Trophoblast cell (in vitro differentiated cells and primary cell): ENCODE results near the gene TUT1.

Source experiments
- DNase-seq, 2 donors: peaks; one replicate each; pipeline ENCODE4 v3.0.0-alpha.2; 2016
- H2AFZ ChIP-seq: 2 replicates; pipeline ENCODE4 v1.6.1; 2013; ENCODE audit warnings: low read length, moderate library complexity, mild to moderate bottlenecking; ENCODE audit not compliant: insufficient read depth, poor library complexity
- H2AK5ac ChIP-seq: 2 replicates; pipeline ENCODE4 v1.6.1; 2013; ENCODE audit warnings: mild to moderate bottlenecking, low read length
- H2BK120ac ChIP-seq: 2 replicates; pipeline ENCODE4 v1.6.1; 2013; ENCODE audit warnings: low read length, mild to moderate bottlenecking, moderate library complexity; ENCODE audit not compliant: insufficient read depth, poor library complexity
- H2BK12ac ChIP-seq: 2 replicates; pipeline ENCODE4 v1.6.1; 2013; ENCODE audit warnings: mild to moderate bottlenecking, low read length, moderate library complexity
- H2BK5ac ChIP-seq: 2 replicates; pipeline ENCODE4 v1.6.1; 2013; ENCODE audit warnings: low read length, low read depth, moderate library complexity, mild to moderate bottlenecking; ENCODE audit not compliant: poor library complexity
- H3K14ac ChIP-seq: 2 replicates; pipeline ENCODE4 v1.6.1; 2013; ENCODE audit warnings: mild to moderate bottlenecking, low read length
- H3K18ac ChIP-seq: 2 replicates; pipeline ENCODE4 v1.6.1; 2013; ENCODE audit warnings: mild to moderate bottlenecking, low read length
- H3K23ac ChIP-seq: 2 replicates; pipeline ENCODE4 v1.6.1; 2013; ENCODE audit warnings: low read length
- H3K27ac ChIP-seq: 2 replicates; pipeline ENCODE4 v1.5.1; 2013; ENCODE audit warnings: low read depth, mild to moderate bottlenecking, inconsistent platforms, low read length, moderate library complexity
- H3K27me3 ChIP-seq: 2 replicates; pipeline ENCODE4 v1.6.1; 2013; ENCODE audit warnings: inconsistent platforms, mild to moderate bottlenecking, low read length, moderate library complexity; ENCODE audit not compliant: insufficient read depth
- H3K36me3 ChIP-seq, 2 experiments: 1 replicate in 1 of 2; 2 replicates in 1 of 2; pipeline ENCODE4 v1.6.1; 2013; ENCODE audit warnings: low read length in 2 of 2, mild to moderate bottlenecking in 2 of 2, moderate library complexity in 1 of 2; ENCODE audit not compliant: insufficient read depth in 2 of 2, control insufficient read depth in 1 of 2
- H3K4ac ChIP-seq: 2 replicates; pipeline ENCODE4 v1.6.1; 2013; ENCODE audit warnings: low read depth, mild to moderate bottlenecking, low read length, moderate library complexity
- H3K4me1 ChIP-seq, 2 experiments: 1 replicate in 1 of 2; 2 replicates in 1 of 2; pipeline ENCODE4 v1.6.1; 2013; ENCODE audit warnings: low read length in 2 of 2, mild to moderate bottlenecking in 2 of 2, moderate library complexity in 1 of 2; ENCODE audit not compliant: insufficient read depth in 2 of 2, control insufficient read depth in 1 of 2
- H3K4me2 ChIP-seq: 2 replicates; pipeline ENCODE4 v1.6.1; 2013; ENCODE audit warnings: inconsistent platforms, mild to moderate bottlenecking, low read length, moderate library complexity
- H3K4me3 ChIP-seq: 2 replicates; pipeline ENCODE4 v1.5.1; 2013; ENCODE audit warnings: mild to moderate bottlenecking, low read depth, low read length, inconsistent platforms
- H3K79me1 ChIP-seq: one replicate; pipeline ENCODE4 v1.6.1; 2013; ENCODE audit warnings: low read length
- H3K79me2 ChIP-seq: 2 replicates; pipeline ENCODE4 v1.6.1; 2013; ENCODE audit warnings: low read length, mild to moderate bottlenecking; ENCODE audit not compliant: control insufficient read depth, insufficient read depth, poor library complexity
- H3K9ac ChIP-seq: 2 replicates; pipeline ENCODE4 v1.6.1; 2013; ENCODE audit warnings: mild to moderate bottlenecking, low read length
- H3K9me3 ChIP-seq: 2 replicates; pipeline ENCODE4 v1.6.1; 2013; ENCODE audit warnings: low read depth, mild to moderate bottlenecking, control low read depth, inconsistent platforms, low read length; ENCODE audit not compliant: insufficient read depth
- H4K12ac ChIP-seq: 2 replicates; pipeline ENCODE4 v1.6.1; 2013; ENCODE audit warnings: low read depth, mild to moderate bottlenecking, low read length, moderate library complexity
- H4K8ac ChIP-seq: 2 replicates; pipeline ENCODE4 v1.6.1; 2013; ENCODE audit warnings: low read depth, mild to moderate bottlenecking, low read length, moderate library complexity
- H4K91ac ChIP-seq: one replicate; pipeline ENCODE4 v1.6.1; 2013; ENCODE audit warnings: low read depth, mild to moderate bottlenecking, low read length, moderate library complexity
- WGBS: extraction: QIAGEN DNeasy Blood & Tissue Kit; methylation state at CpG from one replicate; pipeline ENCODE4 v1.1.7; 2013; ENCODE audit warnings: missing lambda C conversion rate; ENCODE audit not compliant: insufficient read length, insufficient coverage; ENCODE audit errors: extremely low coverage; 5-methylcytosine and 5-hydroxymethylcytosine counted together

TUT1 gene

DNA sequence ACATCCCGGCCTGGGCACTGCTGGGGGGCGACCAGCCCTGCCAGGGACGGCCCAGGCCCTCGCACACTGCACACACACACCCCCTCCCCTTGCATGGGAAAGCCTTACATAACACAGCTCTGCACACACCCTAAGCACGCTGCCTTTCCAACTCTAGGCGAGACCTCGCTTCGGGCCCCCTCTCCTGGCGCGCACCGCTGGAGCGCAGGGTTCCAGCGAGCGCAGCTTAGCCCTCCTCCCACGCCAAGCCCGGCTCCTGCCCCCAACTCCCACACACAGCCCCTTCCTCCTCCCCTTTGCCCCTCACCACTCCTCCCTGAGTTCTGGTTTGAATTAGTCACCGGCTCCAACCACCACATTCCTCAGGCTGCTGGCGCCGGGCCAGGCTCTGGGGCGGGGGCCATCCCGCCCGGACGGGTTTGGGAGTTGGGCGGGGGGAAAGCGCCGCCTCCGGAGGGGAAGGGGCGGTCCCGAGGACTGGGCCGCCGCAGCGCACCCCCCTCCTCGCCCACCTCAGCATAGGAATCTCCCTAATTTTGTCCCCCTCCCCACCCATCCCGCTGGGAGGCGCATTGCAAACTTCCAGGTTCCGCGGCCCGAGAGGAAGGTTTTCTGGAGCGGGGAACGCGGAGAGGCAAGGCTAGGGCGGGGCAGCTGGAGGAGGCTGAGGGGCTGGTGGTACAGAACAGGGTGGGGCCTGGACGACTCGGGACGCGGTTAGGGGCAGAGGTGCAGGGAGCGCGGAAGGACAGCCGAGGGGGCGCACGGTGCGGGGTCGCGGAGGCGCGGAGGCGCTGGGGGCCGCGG, 45.7 kb downstream of the TUT1 start:
- Histone ChIP-seq H3K36me3 (peaks cover 30 to 31% of the 10 kb centered on the region in 2 experiments), H2AFZ (peak overlapping the region; percentile 74)

DNA sequence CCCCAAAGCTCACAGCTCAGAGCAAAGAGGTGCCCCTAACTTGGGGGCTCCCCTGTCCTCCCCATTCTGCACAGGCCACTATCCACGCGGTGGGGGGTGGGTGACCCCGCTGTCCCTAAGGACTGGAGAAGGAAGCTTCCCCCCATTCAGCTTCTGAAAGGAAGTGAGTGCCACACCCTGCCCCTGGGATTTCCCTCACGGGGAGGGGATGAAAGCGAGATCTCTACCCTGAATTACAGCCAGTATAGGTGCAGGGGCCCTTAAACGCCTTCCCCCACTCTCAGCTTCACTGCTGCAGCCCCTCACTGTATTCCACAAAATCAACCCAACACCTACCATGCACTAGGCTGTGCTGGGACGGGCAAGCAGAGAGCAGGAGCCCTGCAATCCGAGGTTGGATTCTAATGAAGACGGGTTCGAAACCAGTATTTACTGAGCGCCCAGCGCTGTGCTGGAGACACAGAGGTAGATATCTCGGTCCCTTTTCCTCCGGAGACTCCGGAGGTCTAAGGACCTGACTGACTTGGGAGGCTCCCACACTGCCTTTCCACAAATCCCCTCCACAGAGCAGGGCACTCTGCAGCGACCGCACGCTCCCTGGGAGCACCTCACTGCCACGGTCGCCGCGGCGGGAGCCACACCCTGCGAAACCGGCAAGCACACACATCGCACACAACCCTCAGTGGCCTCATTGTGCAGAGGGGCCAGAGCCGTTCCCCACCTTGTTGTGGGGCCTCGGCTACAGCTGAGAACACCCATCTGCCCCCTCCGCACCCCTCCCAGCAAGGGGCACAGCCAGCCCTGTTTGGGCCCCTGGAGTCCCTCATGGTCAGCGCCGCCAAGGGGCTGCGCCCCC, 46.5 kb downstream of the TUT1 start:
- H2BK120ac ChIP-seq, result peak overlapping the region; percentile 97
- WGBS, result no CpG with 5 or more reads among the region's 32 CpGs
- H2BK5ac ChIP-seq, result peak overlapping the region; percentile 99
- peak overlapping the region; percentile 61 for H2AFZ ChIP-seq
- H3K23ac ChIP-seq, result peak overlapping the region; percentile 90
- peaks cover 33 to 34% of the 10 kb centered on the region in 2 experiments for H3K36me3 ChIP-seq
- H3K4ac ChIP-seq, result peak overlapping the region; percentile 100
- H3K27ac ChIP-seq, result peak overlapping the region; percentile 98
- H3K4me2 ChIP-seq, result peak overlapping the region; percentile 63
- H3K18ac ChIP-seq, result peak overlapping the region; percentile 99
- H3K14ac ChIP-seq, result peak overlapping the region; percentile 99
- peak overlapping the region; percentile 96 for H3K4me3 ChIP-seq
- peaks cover 35 to 40% of the 10 kb centered on the region in 2 experiments for H3K4me1 ChIP-seq
- peak overlapping the region; percentile 97 for H3K9ac ChIP-seq
- peaks cover 74% of the 10 kb centered on the region for H3K79me2 ChIP-seq
- DNase-seq, result peak in 1 of 2 donors; percentile 28
- peak overlapping the region; percentile 59 for H4K12ac ChIP-seq
- H4K8ac ChIP-seq, result peak overlapping the region; percentile 93
- H4K91ac ChIP-seq, result peak overlapping the region; percentile 92
- H3K79me1 ChIP-seq, result peaks cover 50% of the 10 kb centered on the region
- peak overlapping the region; percentile 72 for H2BK12ac ChIP-seq
- no peaks in the 10 kb centered on the region for H3K27me3 ChIP-seq
- peak overlapping the region; percentile 78 for H2AK5ac ChIP-seq
- H3K9me3 ChIP-seq, result peaks cover 6% of the 10 kb centered on the region

More for the DNA sequence above, 45.7 kb downstream of the TUT1 start:
- H3K9ac ChIP-seq, result peak overlapping the region; percentile 97
- peaks cover 6% of the 10 kb centered on the region for H3K9me3 ChIP-seq
- peak overlapping the region; percentile 98 for H4K91ac ChIP-seq
- no CpG with 5 or more reads among the region's 59 CpGs for WGBS
- peak overlapping the region; percentile 100 for H3K4ac ChIP-seq
- peaks cover 29 to 33% of the 10 kb centered on the region in 2 experiments for H3K4me1 ChIP-seq
- peak; percentile 85 to 88 for DNase-seq
- peak overlapping the region; percentile 98 for H2BK120ac ChIP-seq
- H3K79me1 ChIP-seq, result peaks cover 50% of the 10 kb centered on the region
- H3K14ac ChIP-seq, result peak overlapping the region; percentile 99
- peak overlapping the region; percentile 89 for H4K12ac ChIP-seq
- H2BK5ac ChIP-seq, result peak overlapping the region; percentile 99
- H3K18ac ChIP-seq, result peak overlapping the region; percentile 99
- H3K4me3 ChIP-seq, result peak overlapping the region; percentile 96
- peak overlapping the region; percentile 98 for H3K27ac ChIP-seq
- H2AK5ac ChIP-seq, result peak overlapping the region; percentile 94
- H2BK12ac ChIP-seq, result peak overlapping the region; percentile 72
- peaks cover 68% of the 10 kb centered on the region for H3K79me2 ChIP-seq
- peak overlapping the region; percentile 90 for H3K23ac ChIP-seq
- H3K4me2 ChIP-seq, result peak overlapping the region; percentile 65
- H4K8ac ChIP-seq, result peak overlapping the region; percentile 93
- H3K27me3 ChIP-seq, result no peaks in the 10 kb centered on the region

DNA sequence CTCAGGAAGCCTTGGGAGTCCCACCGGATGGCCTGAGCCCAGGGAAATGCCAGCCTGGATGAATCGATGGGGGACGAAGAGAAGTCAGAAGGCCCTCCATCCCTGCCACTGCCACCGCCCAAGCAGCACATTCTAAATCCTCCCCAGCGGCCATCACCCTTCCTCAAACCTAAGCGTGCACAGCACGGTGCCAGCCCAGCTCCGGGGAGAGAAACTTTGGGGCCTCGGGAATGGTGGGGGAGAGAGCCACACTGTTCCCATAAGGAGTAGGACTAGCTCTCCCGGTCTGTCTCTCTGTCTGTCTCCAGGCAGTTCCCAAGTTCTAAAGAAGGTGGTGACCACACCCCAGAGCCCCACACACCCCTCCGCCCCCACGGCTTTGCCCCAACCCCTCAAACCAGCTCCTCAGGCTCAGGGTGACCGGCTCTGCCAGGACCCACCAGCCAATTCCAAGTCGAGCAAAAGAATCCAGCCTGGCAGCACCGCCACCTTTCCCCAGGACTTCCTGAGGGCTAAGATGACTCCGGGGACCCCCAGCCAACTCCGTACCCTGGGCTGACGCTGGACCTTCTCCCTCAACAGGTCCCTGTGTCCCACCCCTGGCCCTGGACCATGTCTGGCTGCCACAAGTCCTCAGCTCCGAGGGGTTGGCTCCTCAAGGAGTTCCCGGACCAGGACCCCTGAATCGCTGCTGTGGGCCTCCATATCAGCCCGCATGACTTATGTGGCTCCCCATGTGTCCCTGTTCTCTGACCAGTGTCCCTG, 47.5 kb downstream of the TUT1 start:
- H3K36me3 ChIP-seq, result peaks cover 41 to 42% of the 10 kb centered on the region in 2 experiments
- peak overlapping the region; percentile 99 for H3K14ac ChIP-seq
- peak overlapping the region; percentile 98 for H3K27ac ChIP-seq
- H3K27me3 ChIP-seq, result no peaks in the 10 kb centered on the region
- peak overlapping the region; percentile 97 for H3K9ac ChIP-seq
- H3K18ac ChIP-seq, result peak overlapping the region; percentile 99
- H2BK5ac ChIP-seq, result peak overlapping the region; percentile 99
- no CpG with 5 or more reads among the region's 22 CpGs for WGBS
- no peak overlapping the region for H2AFZ ChIP-seq
- DNase-seq, result peak in 1 of 2 donors; percentile 25
- H4K8ac ChIP-seq, result peak overlapping the region; percentile 93
- H3K4me2 ChIP-seq, result peak overlapping the region; percentile 63
- peak overlapping the region; percentile 97 for H2BK120ac ChIP-seq
- peaks cover 54% of the 10 kb centered on the region for H3K79me1 ChIP-seq
- H2AK5ac ChIP-seq, result peak overlapping the region; percentile 78
- H3K4me1 ChIP-seq, result peaks cover 40 to 48% of the 10 kb centered on the region in 2 experiments
- peak overlapping the region; percentile 61 for H2BK12ac ChIP-seq
- peak overlapping the region; percentile 96 for H3K4me3 ChIP-seq
- H3K23ac ChIP-seq, result peak overlapping the region; percentile 28
- H4K12ac ChIP-seq, result peak overlapping the region; percentile 37
- peaks cover 83% of the 10 kb centered on the region for H3K79me2 ChIP-seq
- peak overlapping the region; percentile 92 for H4K91ac ChIP-seq
- H3K9me3 ChIP-seq, result peaks cover 6% of the 10 kb centered on the region
- peak overlapping the region; percentile 100 for H3K4ac ChIP-seq
